NCI-H82 treated with DMSO at 0.1 percent for 48 hours (cell line): ENCODE data around the gene DES.
A peak's percentile ranks its signal among the peaks of the same experiment; 100 is the strongest.

ENCODE experiments used
- DNase-seq: peaks from one replicate; lab custom pipeline; 2025; ENCODE audit not compliant: unreplicated experiment; lab: John Stamatoyannopoulos, UW

DES gene

GRCh38 chr2:219452361-219453317 is 34.5 kb downstream of the DES start:
- DNase-seq, result no peak

DNA sequence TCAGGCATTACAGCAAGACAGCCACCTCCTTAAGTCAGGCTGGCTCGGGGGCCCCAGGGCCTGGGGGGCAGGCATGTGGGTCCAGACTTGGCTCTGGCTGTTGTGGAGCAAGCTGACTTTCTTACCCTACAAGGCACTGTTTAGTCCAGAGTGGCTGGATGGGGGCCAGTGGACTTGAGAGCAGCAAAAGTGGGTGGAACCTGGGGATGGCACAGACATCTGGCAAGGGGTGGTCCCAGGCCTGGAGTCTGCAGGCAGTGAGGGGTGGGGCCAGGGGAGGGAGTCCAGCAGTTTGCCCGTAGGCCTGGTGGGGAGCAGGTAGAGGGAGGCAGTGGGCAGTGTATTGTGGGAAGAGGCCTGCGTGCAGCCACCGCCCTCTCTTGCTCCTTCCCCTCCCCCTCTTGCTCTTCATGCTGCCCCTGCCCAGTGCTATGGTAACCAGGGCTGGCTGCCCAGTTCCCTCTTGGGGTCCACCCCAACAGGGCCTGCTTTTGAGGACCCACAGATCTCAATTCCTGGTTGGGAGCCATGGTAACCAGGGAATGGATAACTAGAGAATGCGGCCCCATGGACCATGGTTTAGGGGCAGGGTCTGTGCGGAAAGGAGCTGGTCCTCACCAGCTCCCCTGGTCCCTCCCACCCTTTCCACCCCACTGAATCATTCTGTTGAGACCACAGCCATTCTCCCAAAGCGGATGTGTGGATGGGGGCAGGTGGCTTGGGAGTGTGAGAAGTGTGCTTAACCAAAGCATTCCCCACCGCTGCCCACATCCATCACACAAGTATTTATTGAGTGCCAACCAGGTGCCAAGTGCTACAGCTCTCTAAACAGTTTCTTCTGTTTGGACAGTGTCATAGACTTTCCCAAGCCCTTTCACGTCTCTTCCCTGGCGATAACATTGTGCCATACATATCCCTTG is 35.8 kb downstream of the DES start:
- peak; percentile 66 for DNase-seq

GRCh38 chr2:219455581-219455980 is 37.4 kb downstream of the DES start:
- DNase-seq, result no peak

GRCh38 chr2:219457784-219458369 is 39.7 kb downstream of the DES start:
- no peak for DNase-seq

DNA sequence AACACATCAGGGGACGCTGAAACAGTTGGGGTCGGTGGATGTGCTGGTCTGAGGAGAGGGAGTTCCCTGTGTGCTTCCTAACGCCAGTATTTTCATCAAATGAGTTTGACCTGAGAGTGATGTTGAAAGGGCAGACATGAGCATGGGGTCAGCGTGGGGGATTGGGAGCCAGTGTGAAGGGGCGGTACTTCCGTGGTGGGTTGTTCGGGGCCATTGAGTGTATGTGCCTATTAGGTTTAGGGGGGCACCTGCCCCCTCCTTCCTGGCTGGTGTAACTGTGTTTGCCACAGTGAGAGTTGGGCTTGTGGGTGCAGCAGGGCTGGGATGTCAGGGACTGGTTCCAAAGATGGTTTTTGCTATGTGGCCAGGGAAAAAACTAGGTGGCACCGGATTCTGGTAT is 40.8 kb downstream of the DES start:
- no peak for DNase-seq

GRCh38 chr2:219459460-219460311 is 41.5 kb downstream of the DES start:
- DNase-seq, result peak; percentile 51

GRCh38 chr2:219460424-219460926 is 42.3 kb downstream of the DES start:
- DNase-seq, result peak; percentile 87

GRCh38 chr2:219461047-219461514 is 42.9 kb downstream of the DES start:
- no peak for DNase-seq

DNA sequence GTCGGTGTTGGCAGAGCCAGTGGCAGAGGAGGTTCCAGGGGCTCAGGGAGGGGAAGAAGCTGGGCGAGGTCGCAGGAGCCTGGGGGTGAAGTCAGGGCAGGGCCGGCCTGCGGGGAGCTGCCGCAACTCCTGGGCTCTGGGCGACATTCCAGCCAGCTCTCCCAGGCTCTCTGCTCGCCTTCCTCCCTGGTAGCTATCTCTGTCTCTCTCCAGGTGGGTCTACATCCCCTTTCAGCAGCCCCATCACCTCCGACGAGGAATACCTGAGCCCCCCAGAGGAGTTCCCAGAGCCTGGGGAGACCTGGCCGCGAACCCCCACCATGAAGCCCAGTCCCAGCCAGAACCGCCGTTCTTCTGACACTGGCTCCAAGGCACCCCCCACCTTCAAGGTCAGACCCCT is 43.5 kb downstream of the DES start:
- no peak for DNase-seq

GRCh38 chr2:219462349-219462748 is 44.2 kb downstream of the DES start:
- no peak for DNase-seq

- no peak for DNase-seq
These were observed 46.3 kb downstream of the DES start for GRCh38 chr2:219464286-219465032.

DNA sequence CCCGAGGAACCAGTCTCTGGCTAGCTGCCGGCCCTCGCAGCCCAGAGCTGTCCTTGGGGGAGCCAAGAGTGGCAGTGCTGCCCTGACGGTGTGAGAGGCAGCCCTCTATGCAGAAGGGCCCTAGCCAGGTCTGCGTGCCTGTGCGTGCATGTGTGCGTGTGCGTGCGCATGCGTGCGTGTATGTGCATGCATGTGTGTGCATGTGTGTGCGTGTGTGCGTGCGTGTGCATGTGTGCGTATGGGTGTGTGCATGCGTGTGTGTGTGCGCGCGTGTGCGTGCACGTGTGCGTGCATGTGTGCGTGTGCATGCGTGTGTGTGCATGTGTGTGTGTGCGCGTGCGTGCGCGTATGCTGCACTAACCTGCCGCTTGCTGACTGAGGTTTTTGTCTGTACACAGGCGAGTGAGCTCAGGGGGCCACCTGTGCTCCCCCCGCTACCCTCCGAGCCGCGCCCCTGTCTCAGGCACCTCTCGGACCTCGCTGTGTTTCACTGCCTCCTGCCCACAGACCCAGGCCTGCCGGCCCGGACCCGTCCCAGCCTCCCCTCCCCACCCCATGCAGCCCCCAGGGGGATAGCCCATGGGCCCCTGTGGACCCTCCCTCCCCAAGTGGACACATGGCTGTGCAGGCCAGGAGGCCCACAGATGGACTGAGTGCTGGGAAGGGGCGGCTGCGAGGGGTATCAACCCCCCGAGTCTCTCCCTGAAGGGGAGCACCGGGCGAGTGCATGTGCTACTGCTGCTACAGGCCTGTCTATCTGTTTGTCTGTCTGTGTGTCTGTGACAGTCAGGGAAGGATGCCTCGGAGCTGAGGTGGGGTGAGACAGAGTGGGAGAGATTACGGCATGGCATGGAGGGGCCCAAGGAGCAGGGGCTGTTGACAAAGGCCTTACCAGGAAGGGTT is 47.7 kb downstream of the DES start:
- DNase-seq, result no peak

DNA sequence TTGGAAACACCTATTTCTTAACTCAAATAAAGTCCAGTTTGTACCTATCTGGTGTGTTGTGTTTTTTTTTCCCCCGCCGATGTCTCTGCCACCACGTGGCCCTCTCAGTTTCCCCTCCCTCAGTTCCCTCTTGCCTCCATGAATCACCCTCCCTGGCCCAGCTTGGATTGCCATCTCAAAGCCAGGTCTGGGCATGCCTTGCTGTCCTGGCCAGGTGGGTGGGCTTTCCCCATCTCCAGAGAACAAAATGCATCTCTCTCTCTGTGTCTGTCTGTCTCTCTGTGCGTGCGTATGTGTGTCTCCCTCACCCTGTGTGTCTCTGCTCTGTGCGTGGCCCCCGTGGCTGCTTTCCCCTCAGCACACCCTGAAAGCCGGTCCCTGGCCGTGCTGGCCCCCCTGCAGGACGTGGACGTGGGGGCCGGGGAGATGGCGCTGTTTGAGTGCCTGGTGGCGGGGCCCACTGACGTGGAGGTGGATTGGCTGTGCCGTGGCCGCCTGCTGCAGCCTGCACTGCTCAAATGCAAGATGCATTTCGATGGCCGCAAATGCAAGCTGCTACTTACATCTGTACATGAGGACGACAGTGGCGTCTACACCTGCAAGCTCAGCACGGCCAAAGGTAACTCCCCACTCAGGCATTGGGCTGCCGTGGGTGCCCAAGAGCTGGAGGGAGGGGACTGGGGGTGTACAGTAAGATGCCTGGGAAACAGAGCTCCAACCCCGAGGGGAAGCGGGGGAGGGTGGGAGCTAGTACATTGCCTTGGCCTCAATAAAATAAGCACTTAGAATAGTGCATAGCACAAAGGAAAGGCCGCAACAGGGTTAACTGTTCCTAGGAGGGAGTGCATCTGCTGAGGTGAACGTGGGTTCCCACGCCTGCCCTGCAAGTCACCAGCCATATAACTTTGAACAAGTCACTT is 48.9 kb downstream of the DES start:
- no peak for DNase-seq

DNA sequence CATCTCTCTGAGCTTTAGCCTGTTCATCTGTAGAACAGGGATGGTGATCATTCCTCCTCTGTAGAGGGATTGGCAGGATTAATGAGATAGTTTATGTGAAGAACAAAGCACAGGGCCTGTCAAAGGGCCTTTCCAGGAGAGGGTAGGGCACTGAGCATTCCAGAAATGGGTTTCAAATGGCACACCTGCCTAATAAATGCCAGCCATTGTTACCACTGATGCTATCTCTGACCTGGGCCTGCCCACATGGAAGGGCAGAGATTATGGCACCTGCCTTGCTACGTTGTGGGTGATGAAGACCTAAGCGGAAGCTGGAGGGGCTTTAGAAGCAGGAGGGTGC is 49.5 kb downstream of the DES start:
- no peak for DNase-seq

DNA sequence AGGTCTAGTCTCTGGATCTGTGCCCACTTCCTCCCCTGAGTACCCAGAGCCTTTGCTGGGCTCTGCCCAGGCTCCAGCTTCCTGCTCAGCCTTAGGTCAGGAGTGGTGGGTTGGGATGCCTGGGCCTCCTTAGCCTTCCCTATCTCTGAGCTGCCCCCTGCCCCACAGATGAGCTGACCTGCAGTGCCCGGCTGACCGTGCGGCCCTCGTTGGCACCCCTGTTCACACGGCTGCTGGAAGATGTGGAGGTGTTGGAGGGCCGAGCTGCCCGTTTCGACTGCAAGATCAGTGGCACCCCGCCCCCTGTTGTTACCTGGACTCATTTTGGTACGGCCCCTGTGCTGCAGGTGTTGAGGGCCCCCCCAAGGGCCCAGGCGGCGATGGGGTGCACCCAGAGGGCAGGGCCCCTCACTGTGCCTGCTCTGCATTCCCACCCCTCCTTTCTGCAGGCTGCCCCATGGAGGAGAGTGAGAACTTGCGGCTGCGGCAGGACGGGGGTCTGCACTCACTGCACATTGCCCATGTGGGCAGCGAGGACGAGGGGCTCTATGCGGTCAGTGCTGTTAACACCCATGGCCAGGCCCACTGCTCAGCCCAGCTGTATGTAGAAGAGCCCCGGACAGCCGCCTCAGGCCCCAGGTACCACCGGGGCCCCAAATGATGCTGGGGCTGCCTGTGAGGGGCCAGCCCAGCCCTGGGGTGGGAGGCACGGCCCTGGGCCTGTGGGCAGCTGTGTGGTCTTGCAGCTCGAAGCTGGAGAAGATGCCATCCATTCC is 50.4 kb downstream of the DES start:
- no peak for DNase-seq

DNA sequence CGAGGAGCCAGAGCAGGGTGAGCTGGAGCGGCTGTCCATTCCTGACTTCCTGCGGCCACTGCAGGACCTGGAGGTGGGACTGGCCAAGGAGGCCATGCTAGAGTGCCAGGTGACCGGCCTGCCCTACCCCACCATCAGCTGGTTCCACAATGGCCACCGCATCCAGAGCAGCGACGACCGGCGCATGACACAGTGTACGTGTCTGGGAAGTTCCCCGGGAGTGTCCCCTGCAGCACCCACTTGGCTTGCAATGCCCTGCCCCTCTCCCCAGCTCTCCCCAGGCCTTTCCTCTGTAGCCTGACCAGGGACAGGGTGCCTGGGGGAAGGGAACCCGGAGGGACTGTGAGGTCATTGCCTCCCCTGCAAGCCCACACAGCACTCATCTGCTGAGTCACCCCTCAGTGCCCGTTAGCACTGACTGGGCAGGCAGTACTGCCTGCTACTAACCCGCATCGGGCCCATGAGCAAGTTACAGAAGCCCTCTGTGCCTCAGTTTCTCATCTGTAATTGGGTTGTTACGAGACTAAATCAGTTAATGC is 51.1 kb downstream of the DES start:
- DNase-seq, result no peak
